DMS114 treated with DMSO at 0.1 percent for 48 hours (cell line): Measurements from ENCODE around the gene GYPA.
A peak's percentile ranks its signal among the peaks of the same experiment; 100 is the strongest.
"Not testable (repeated sequence)": the region's sequence is repeated elsewhere in the genome, so short reads cannot be mapped to it uniquely, and the experiment has no call there.

Source experiments
- DNase-seq: peaks from one replicate; lab custom pipeline; 2025; ENCODE audit not compliant: unreplicated experiment; lab: John Stamatoyannopoulos, UW

Gene GYPA

GRCh38 chr4:144129336-144129875, 11.1 kb downstream of the GYPA start:
- DNase-seq: not testable (repeated sequence)

DNA sequence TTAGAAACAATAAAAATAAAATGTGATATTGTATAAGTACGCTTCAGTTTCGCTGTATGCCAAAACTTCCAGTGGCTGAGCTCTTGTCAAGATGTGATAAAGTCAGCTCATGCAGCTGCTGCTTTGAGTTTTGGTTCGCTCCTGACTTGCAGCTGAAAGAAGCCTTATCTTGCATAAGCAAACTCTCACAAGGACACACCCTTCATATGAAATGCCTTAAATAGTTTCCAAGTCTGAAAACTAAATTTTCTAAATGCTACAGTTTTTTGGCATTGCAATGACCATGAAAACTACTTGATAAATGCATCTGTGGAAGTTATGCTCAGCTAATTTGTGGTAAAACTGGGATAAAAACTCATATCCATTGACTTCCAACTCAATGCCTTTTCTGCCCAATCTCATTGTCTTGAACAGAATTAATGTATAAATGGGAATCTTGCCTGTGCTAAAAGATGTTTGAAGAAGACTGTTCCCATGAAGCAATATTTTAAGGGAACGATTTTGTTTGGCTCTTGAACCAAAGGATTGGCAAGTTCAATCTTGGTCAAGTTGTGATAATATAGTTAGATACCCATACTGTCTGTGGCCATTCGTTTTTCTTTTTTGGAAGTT, 11.7 kb downstream of the GYPA start:
- not testable (repeated sequence) for DNase-seq

GRCh38 chr4:144125109-144125508, 15.4 kb downstream of the GYPA start:
- not testable (repeated sequence) for DNase-seq

GRCh38 chr4:144123982-144124635, 16.4 kb downstream of the GYPA start:
- peak; percentile 1 for DNase-seq

GRCh38 chr4:144123269-144123668, 17.2 kb downstream of the GYPA start:
- DNase-seq: not testable (repeated sequence)

- DNase-seq: not testable (repeated sequence)
These were observed 20.8 kb downstream of the GYPA start for GRCh38 chr4:144119752-144120151.

DNA sequence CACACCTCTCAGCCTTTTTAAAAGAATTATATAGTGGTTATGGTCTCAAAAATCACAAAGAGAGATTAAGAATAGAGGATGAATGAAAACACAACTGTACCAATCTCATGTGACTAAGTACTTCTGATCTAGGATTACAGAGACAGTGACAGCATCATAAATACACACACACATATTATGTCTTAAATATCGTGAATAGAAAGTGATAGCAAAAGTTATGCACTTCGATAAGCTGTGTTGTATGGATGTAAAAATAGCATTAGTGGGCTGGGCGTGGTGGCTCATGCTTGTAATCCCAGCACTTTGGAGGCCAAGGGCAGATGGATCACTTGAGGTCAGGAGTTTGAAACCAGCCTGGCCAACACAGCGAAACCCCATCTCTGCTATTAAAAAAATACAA, 25.0 kb downstream of the GYPA start:
- DNase-seq: no peak

- no peak for DNase-seq
These were observed 27.0 kb downstream of the GYPA start for GRCh38 chr4:144113546-144113945.

GRCh38 chr4:144104509-144105130, 35.9 kb downstream of the GYPA start:
- DNase-seq: no peak

DNA sequence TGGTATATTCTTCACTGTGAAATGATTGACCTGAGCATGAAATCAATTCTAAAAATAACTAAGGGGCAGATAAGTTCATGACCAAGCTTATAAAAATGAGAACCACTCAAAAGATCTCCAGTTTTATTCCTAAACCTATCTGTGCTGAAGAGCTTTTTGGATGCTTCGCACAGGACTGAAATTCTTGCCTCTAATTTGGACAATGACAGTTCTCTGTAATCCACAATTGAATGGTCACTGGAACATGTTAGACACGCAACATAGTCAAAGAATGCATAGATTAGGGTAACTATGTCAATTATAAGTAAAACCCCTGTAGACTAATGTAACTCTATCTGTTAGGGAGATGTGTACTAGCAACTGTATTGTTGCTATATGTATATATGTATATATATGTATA, 42.7 kb downstream of the GYPA start:
- DNase-seq: not testable (repeated sequence)

- DNase-seq: not testable (repeated sequence)
These were observed 46.5 kb downstream of the GYPA start for GRCh38 chr4:144093995-144094394.

GRCh38 chr4:144091181-144091580, 49.3 kb downstream of the GYPA start:
- not testable (repeated sequence) for DNase-seq

DNA sequence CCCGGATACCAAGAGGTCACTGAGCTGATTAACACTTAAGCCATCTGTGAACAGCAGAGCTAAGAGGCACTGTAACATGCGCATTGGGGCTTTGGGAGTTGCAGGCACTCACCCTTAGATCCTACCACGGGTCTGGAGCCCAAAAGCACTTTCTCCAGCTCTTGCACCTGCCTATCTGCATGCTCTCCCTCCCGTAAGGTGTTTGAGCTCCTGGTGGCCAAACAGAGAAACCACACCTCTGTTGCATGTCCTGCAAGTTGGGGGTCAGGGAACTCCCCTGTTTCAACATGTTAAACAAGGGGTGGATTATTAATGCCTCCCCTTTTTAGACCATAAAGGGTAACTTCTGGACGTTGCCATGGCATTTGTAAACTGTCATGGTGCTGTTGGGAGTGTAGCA, 49.8 kb downstream of the GYPA start:
- DNase-seq: no peak

DNA sequence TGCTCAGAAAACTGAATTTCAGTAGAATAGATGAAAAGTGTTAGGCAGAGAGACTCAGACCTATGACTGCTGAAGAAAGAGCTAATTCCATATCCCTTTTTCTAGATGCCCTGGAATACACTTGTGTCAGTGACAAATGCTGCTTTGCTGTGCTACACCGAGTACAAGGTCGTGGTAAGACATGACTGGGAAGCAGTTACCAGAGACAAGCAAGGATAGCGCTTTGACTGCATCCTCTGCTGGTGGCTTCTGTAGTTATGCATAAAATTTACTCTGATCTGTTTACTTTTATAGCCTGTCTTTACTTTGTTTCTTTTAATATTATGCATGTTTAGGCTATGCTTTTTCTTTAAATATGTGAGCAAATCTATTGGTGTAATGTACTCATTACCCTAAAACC, 58.5 kb downstream of the GYPA start:
- not testable (repeated sequence) for DNase-seq

DNA sequence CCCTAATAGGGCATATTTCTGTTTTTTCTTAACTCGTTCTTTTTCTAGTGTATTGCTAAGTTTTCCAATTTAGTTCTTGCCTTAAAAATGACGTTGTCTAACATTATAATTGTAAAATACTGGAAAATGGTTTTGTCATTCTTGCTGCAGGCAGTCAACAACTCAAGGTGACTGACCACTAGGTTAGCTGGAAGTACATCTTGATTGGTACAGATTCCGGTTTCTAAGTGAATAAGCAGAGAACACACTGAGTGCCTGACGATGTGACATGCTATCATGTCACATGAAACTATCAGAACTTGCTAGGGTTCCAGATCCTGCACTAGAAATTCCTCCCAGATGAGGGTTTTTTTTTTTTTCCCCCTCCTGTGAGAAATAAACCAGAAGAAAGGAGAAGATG, 60.4 kb downstream of the GYPA start:
- DNase-seq: not testable (repeated sequence)

GRCh38 chr4:144078746-144079145, 61.8 kb downstream of the GYPA start:
- not testable (repeated sequence) for DNase-seq

GRCh38 chr4:144061556-144061955, 79.0 kb downstream of the GYPA start:
- DNase-seq: not testable (repeated sequence)

DNA sequence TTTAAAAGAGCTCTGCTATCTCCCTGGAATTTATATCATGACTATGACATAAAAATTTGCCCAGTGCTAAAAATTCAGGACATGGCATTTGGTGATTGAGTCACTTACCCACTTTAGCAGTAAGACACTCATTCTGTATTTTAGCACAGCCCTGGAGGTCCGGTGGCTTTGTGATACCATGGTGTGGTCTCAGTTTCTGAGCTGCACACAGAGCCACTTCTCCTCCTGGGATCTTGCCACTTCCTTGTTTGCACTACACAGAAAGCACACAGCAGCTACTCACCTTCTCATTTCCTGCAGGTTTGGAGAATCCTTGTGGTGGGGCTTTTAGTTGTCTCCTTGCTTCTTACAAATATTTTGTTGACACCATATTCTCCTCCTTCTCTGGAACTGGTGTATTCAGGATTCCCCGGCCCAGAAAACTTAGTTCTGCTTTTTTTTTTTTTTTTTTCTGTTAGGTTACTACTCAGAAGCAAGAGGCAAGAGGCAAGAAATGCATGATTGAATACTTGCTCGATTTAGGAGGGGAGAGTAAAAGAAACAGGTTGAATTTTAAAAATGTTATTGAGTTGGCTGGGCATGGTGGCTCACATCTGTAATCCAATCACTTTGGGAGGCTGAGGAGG, 80.2 kb downstream of the GYPA start:
- DNase-seq: not testable (repeated sequence)
